Stomach (tissue), 4 donors: ENCODE data around the gene RSBN1L.

Source experiments
- EP300 ChIP-seq: sonication (generic); formaldehyde crosslinking; IDR thresholded peaks from one replicate; pipeline ENCODE4 v1.6.1; 2017; ENCODE audit warnings: antibody characterized with exemption
- POLR2A ChIP-seq, 4 donors: fragments of 450-650 bp; IDR thresholded peaks; one replicate each; pipeline ENCODE4 v1.6.1; 2016; ENCODE audit warnings: antibody characterized with exemption in 4 of 4, control low read depth in 2 of 4, mild to moderate bottlenecking in 1 of 4, moderate library complexity in 1 of 4
- TF ChIP-seq, protein P1 (sequence below), 7 experiments: fragments of 450-650 bp in 4 of 7; fragments of 200-600 bp in 3 of 7; sonication (generic) in 3 of 7; IDR thresholded peaks; one replicate each; pipeline ENCODE4 v1.5.1; 2016 to 2019; ENCODE audit warnings: antibody characterized with exemption in 7 of 7, control low read depth in 2 of 7, mild to moderate bottlenecking in 1 of 7

DNA sequence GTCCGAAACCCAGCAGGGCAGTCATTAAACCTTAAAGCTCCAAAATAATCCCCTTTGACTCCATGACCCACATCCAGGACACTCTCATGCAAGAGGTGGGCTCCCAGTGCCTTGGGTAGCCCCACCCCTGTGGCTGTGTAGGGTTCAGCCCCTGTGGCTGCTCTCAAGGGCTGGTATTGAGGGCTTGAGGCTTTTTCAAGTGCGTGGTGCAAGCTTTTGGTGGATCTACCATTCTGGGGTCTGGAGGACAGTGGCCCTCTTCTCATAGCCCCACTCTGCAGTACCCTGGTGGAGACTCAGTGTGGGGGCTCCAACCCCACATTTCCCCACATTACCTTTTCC, 50.5 kb downstream of the RSBN1L start:
- TF ChIP-seq, protein P1, sequence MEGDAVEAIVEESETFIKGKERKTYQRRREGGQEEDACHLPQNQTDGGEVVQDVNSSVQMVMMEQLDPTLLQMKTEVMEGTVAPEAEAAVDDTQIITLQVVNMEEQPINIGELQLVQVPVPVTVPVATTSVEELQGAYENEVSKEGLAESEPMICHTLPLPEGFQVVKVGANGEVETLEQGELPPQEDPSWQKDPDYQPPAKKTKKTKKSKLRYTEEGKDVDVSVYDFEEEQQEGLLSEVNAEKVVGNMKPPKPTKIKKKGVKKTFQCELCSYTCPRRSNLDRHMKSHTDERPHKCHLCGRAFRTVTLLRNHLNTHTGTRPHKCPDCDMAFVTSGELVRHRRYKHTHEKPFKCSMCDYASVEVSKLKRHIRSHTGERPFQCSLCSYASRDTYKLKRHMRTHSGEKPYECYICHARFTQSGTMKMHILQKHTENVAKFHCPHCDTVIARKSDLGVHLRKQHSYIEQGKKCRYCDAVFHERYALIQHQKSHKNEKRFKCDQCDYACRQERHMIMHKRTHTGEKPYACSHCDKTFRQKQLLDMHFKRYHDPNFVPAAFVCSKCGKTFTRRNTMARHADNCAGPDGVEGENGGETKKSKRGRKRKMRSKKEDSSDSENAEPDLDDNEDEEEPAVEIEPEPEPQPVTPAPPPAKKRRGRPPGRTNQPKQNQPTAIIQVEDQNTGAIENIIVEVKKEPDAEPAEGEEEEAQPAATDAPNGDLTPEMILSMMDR (IDR thresholded peaks at IDR 0.05): no peak
- no peak for TF ChIP-seq POLR2A (IDR thresholded peaks at IDR 0.05)
- no peak for TF ChIP-seq EP300
